ENCODE measurements around the gene NDUFS8. TPM values are rescaled to one million over a fixed set of nuclear protein-coding genes. Genes with fewer than 3 reads are reported as not detected.

The NDUFS8 gene
- total RNA-seq, 1 donor from 2014 or later = 84.0 TPM

DNA sequence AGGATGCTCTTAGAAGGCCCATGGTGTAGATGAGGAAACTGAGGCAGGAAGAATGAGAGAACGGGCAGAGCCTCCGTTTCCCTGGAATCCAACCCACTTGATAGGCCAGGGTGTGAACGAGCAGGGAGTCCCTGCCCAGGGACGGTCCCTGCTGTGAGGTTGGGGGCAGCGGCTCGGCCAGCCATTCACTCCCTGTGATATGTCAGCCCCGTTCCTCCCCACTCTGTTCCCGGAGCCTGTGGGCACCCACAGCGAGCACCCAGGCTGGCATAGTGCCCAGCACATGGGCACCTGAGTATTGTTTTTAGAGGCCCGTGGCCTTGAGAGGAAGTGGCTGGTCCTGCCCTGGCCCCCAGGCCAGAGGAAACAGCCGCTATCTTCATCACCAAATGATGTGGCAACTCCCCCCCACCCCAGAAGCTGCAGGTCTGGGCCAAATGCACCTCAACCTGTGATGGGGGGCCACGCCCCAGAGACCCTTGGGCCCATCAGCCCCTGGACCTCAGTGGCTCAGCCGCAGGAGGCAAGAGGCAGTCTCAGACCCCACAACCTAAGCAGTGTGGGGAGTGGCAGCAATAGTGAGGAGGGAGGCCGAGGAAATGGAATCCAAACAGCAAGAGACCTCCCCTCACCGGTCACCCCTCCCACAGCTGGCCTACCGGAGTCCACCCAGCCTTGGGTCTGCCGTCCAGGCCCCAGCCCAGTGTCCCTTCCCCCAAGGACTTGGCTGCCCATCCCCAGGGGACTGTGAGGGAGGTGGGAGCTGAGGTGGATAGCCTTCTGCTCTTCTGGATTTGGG is 18.2 kb upstream of the NDUFS8 start:
- no peak for TF ChIP-seq CTCF (IDR thresholded peaks at IDR 0.05; ENCODE audit: insufficient read depth, low read length, severe bottlenecking)
- DNase-seq (ENCODE audit: low read depth) (no peak), FAIRE-seq (no peak)
- H3K27me3 ChIP-seq (ENCODE audit: control insufficient read depth, insufficient read depth, low read length) = no peaks in the 10 kb centered on the region
- H3K36me3 ChIP-seq (ENCODE audit: control insufficient read depth, insufficient read depth, low read length) = no peaks in the 10 kb centered on the region
- no peak overlapping the region for H3K4me3 ChIP-seq (ENCODE audit: low read depth, low read length)

DNA sequence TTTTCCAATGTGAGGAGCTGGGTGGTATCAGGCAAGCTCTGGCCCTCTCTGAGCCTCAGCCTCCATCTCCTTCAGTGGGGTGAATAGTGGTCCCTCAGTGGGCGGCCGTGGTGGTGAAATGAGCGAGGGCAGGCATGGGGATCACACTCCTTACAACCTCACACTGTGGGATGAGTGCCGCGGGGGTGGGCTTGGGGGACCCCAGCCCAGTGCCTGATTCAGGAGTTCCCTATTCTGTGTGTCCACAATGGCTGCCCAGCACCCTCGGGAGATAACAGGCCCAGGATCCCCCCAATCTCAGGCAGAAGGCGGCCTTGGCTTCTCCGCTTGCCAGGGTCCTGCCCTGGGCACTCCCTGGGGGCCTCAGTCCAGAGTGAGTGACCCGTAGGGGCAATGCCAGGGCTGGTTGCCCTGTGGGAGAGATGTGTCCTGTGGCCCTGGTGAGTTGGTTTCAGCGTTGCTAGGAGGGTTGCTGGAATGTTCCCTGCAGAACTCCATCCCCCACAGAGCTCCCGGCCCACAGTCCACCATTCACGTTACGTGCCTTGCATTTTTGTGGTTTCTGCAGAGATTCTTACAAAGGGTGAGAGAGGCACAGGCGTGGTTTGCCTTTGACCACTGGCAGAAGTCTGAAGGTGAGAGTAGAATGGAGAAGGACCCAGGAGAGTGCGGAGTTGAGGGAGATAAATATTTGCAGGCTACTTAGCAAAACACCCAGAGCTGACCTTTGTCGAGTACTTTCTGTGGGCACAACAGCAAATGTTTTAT is 17.5 kb upstream of the NDUFS8 start:
- Histone ChIP-seq H3K36me3 (ENCODE audit: control insufficient read depth, insufficient read depth, low read length) (no peaks in the 10 kb centered on the region), H3K27me3 (ENCODE audit: control insufficient read depth, insufficient read depth, low read length) (no peaks in the 10 kb centered on the region), H3K4me3 (ENCODE audit: low read depth, low read length) (no peak overlapping the region)
- no peak for TF ChIP-seq CTCF (IDR thresholded peaks at IDR 0.05; ENCODE audit: insufficient read depth, low read length, severe bottlenecking)
- FAIRE-seq (peak; percentile 52), DNase-seq (ENCODE audit: low read depth) (peak; percentile 87)

GRCh38 chr11:68013611-68014156 is 16.8 kb upstream of the NDUFS8 start:
- no peak for TF ChIP-seq CTCF (IDR thresholded peaks at IDR 0.05; ENCODE audit: insufficient read depth, low read length, severe bottlenecking)
- FAIRE-seq (no peak), DNase-seq (ENCODE audit: low read depth) (no peak)
- Histone ChIP-seq H3K27me3 (ENCODE audit: control insufficient read depth, insufficient read depth, low read length) (no peaks in the 10 kb centered on the region), H3K4me3 (ENCODE audit: low read depth, low read length) (no peak overlapping the region), H3K36me3 (ENCODE audit: control insufficient read depth, insufficient read depth, low read length) (no peaks in the 10 kb centered on the region)

DNA sequence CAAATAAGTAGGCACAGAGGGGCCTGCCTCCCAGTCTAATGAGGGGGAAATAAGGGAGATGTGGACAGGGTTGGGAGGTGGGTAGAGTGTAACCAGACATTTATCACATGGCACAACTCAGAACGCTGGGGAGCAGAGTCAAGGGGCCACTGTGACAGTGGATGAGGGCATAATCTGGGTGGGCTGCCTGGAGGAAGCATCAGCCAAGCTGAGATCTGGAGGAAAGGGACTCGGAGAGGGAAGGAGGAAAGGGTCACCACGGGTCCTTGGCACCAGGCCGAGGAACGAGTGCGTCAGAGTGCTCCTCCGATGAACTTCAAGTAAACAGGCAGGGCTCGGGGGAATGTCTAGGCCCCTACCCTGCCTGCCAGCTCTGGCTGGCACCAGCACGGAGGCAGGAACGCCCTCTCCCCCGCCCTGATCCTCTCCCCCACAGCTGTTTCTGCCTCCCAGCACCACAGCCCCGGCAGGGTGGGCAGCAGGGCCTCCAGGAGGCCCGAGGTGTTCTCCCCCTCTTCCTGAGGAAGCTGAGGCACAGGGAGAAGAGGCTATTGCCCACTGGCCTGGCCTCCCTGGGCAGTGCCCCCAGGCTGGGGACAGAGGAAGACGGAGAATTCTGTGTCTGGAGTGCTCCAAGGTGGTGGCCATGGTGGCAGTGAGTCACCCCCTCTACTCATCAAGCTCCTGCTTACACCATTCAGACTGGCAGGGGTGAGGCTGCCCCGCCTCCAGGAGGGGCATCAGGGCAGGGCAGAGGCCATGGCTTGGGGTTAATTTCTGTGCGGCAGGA is 16.1 kb upstream of the NDUFS8 start:
- DNase-seq (ENCODE audit: low read depth) (peak; percentile 75), FAIRE-seq (no peak)
- H3K4me3 ChIP-seq (ENCODE audit: low read depth, low read length) = no peak overlapping the region
- H3K36me3 ChIP-seq (ENCODE audit: control insufficient read depth, insufficient read depth, low read length) = no peaks in the 10 kb centered on the region
- no peaks in the 10 kb centered on the region for H3K27me3 ChIP-seq (ENCODE audit: control insufficient read depth, insufficient read depth, low read length)
- no peak for TF ChIP-seq CTCF (IDR thresholded peaks at IDR 0.05; ENCODE audit: insufficient read depth, low read length, severe bottlenecking)

- DNase-seq (ENCODE audit: low read depth) (no peak), FAIRE-seq (no peak)
- TF ChIP-seq CTCF (IDR thresholded peaks at IDR 0.05; ENCODE audit: insufficient read depth, low read length, severe bottlenecking) = no peak
- Histone ChIP-seq H3K36me3 (ENCODE audit: control insufficient read depth, insufficient read depth, low read length) (no peaks in the 10 kb centered on the region), H3K27me3 (ENCODE audit: control insufficient read depth, insufficient read depth, low read length) (no peaks in the 10 kb centered on the region), H3K4me3 (ENCODE audit: low read depth, low read length) (no peak overlapping the region)
Measured at GRCh38 chr11:68014947-68015447, 15.5 kb upstream of the NDUFS8 start.
